ENCODE measurements around the gene GRM3.
A peak's percentile ranks its signal among the peaks of the same experiment; 100 is the strongest.

Gene GRM3

DNA sequence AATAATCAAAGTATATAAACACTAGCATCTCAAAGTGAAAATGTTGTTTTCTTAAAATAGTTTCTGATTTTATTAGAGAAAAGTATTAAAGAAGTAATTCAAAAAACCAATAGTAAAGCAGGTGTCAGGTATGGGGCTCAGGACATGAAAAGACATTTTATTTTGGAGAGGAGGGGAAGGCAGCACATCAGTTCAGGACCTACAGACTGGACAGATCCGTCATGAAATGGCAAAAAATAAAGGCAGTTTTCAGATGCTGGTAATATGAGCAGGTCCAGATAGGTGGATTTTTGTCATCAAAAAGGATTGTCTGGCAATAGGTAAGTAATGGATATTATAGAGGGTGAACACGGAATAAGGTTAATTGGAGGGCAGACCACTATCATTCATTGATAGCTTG is 49.0 kb downstream of the GRM3 start:
- no peak for DNase-seq (ENCODE audit: low spot score)

DNA sequence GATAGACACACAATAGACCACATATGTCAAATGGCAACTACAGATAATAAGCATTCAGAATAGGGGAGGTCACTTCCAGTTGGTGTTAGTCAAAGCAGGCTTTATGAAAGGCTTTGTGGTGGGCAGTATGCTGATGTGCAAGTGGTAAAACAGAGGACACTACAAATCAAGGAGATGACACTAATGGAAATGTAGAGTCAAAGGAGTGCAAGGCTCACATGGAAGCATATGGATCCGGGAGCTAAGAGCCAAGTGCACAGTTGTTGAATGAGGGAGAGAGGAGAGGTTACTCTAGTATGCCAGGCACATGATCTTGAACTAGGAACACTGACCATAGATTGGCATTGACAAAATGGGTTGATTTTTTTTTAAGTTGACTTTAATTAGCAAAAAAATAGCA is 62.7 kb downstream of the GRM3 start:
- DNase-seq (ENCODE audit: low spot score) = no peak

DNA sequence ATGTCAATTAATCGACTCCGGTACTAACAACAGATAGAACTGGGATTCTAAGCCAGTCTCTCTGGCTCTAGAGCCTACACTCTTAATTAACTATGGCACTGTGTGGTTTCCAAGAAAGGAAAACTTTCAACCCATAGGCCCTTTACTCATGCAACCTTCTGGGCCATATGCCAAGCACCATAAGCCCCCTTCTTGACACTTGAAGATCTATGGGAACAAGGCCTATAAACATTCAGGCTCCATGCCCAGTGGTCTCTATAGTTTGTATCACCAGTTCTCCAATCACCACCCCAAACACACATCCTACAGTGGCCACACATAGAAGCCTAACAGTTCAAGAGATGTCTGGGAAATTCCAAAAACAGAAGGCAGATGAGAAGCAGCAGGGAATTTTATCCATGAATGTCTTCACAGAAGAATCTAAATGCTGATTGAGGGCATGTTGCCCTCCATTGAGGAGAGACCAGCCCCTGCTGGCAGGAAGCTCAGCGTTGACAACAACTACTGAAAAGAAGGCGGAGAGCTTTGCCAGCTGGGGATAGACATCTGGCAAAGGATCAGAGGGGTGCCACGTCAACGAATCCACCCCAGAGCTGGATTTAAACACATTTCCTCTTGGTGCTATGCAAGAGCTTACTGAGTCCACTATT is 64.4 kb downstream of the GRM3 start:
- peak; percentile 18 for DNase-seq (ENCODE audit: low spot score)

DNA sequence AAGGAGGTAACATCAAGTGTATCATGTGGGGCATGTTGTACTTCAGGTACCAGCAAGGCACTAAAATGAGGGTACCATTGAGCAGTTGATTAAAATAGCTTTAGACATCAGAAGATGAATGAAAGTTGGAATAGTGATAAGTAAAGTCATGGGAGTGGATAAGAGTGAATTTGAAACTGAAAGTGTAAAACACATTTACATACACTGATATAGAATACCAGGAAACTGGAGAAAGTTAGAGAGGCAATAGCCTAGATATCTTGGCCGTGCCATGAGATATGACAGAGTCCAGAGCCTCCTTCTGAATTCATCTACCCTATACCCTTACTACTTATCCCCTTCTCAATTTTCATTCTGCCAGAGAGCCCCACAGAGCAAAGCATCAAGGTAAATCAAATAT is 76.6 kb downstream of the GRM3 start:
- DNase-seq (ENCODE audit: low spot score) = no peak

DNA sequence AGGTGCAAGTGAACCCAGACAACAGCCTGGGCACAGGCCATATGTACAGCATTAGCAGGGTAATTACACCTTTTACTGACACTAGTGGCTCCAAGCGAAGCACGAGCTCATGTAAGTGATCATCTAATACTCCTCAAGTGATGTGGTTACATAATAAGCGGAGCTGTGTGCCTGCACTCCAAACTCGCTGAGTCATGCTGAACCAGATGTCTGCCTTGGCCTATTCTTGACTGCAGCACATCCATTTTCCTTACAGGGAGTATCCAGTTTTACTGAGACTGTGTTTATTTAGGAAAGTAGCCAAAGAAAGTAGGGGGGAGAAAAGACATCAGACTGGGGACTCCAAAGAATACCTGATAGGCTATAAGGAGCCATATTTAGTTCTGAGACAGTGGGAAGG is 90.1 kb downstream of the GRM3 start:
- DNase-seq (ENCODE audit: low spot score) = no peak

DNA sequence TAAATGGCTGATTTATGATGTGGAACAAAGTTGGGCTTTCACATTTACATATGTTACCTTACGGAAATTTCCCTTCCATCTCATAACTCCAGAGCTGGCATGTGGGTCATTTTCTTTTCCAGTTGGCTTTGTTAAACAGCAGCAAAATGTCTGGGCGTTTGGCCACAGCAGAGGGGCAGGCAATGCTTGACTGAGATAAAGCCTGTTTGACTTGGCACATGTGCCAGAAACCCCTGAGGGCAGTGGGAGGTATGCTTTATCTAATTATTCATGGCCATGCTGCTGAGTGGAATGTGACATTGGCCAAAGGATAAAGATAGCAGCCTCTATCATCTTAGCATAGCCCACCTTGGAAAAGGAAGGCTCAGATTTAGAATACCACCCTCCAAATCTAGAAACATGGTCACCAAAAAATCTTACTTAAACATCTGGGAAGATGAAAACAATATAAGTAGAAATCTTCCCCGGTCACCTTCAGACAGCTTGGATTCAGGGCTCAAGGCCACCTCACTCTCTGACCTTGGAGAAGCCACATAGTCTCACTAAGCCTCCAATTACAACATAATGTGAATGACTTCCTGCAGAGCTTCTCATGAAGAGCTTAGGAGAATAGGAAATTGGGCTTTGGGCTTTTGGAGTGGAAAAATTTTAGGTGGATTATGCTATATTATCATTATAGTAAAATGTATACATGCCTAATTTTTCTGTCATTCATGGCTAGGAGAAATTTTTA is 101.5 kb downstream of the GRM3 start:
- DNase-seq (ENCODE audit: low spot score) = no peak

DNA sequence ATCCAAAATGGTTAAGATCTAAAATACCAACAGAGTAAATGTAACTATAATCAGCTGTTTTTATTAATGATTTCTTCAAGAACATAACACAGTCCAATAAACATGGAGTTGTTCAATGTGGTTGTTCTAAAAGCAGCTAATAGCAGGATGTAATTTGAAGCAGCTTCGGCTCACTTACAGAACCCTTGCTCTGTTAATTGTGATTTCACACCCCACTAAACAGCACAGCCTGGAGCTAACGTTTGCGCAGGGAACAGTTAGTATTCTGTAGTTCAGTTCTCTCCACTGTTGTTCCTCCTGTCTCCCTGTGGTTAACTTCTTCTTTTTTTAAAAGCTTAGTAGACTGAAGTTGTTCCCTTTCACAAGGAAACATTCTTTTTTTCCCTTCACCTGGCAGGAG is 104.0 kb downstream of the GRM3 start:
- peak; percentile 15 for DNase-seq (ENCODE audit: low spot score)

DNA sequence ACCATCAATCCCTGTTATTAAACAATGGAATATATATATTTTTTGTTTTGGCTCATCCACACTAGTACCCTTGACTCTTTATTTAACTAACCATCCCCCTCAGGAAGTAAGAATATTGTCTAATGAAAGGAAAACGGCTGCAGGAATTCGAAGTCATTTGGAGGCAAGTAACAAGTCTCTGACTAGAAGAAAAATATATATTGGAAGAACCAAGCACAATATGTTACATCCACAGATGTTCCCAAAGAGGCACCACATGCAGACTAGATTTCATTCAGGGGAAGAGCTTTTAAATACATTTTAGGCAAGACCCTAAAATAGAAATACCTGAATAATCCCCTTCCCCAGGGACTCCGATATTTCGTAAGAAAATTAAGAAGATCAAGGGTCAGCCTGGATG is 104.5 kb downstream of the GRM3 start:
- no peak for DNase-seq (ENCODE audit: low spot score)

DNA sequence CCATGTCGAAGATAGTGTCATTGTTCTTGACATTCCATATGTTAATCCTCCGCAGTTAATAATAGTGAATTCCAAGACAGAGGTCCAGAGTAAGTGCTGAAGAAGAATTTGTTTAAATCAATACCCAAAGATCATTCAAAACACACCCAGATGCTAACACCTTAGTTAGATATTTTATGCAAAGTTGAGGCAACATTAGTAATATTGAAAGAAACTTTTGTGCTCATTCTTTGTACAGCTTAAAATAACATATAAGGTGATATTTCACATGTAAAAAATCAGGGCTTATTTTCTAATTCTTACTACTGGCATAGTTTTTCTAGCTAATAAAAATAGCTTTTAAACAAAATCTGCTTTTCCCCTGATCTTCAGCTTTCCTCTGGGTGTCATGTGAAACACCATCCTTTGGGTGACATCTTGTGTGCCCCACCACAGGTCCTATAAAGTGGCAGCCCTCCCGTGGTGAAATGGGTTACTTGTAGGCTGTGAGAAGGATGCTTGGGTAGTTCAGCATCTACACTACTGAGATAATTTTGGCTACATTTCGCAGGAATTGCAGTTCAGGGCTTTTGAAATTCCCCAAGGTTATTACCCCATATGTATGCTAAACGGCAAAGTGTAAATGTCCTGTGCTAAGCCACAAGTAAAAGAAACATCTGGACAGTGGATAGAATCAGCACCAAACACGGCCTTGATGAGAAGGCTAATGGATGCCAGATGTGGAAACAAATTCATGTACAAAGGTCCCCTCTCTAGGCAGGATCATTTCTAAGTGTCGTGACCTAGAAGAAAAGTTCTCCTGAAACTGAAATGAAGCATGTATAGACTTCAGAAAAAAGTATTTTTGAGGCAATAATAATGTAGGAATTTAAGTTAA is 105.4 kb downstream of the GRM3 start:
- DNase-seq (ENCODE audit: low spot score) = no peak

DNA sequence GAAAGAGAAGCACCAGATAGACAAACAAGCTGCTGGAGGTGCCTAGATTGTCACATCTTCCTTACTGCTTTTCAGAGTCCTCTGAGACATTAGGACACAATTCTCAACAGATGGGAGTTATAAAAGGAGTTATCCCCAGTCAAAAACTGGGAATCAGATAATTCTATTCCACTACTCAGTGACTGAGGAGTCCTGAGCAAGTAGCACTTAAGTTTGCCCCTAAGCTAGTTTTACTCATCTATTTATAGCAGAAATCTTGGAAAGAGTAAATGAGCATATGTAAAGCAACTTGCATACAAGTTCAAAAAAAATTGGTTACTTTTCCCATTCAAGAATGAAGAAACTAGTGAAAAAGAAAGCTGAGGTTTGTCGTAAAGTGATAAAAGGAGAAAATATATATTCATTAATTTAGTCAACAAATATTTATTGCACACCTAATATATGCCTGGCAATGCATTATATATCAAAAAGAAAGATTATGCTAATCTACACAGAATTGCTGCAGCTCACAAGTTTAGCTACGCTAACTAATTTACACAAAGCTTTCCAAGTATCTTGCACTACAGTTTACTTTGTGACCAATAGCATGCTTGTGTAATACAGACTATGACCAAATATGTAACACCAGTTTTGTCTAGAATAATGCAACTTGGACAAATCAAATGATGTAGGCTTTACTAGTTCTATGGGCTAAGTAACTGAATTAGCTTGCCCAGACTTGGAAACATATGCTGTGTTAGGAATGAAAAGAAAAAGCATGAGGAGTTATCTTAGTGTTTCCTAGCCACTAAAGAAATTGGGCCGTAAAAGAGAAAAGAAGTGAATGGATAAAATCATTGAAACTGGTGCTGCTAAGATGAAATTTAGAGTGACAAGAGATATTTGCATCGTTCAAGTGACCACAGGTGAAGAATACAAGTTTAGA is 106.3 kb downstream of the GRM3 start:
- DNase-seq (ENCODE audit: low spot score) = no peak

DNA sequence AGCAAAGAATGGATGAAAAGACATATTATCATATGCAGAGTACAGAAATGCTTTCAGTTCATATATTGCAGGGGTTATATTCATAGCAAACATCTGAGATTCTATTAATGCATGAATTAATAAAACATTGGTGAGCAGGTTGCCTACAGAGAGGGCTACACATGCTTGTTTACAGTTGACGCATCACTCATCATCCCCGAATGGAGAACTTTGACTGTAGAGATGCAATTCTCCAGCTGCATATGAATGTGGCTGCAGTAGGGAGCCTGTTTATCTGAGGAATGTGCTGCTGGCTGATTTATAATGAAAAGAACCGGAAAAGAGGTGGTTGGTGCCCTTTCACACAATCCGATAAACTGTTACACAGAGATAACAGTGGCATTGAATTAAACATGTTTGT is 116.5 kb downstream of the GRM3 start:
- DNase-seq (ENCODE audit: low spot score) = no peak

DNA sequence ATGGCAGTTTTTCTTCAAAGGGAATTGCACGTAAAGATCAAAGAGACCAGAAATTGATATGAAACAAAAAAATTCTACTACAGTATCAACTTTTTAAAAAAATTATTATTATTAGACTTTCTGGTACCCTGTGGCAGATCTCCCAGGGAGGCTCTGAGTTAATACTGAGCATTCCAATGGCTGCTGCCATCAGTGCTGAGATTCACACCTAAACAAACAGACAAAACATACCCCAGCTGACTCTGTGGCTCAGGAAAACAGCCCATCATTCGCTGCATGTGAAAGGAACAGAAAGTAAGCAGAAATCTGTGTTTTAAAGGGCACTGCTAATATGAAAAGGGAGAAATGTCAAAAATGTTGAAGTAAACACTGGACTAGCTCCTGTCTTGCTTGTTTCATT is 118.4 kb downstream of the GRM3 start:
- no peak for DNase-seq (ENCODE audit: low spot score)

DNA sequence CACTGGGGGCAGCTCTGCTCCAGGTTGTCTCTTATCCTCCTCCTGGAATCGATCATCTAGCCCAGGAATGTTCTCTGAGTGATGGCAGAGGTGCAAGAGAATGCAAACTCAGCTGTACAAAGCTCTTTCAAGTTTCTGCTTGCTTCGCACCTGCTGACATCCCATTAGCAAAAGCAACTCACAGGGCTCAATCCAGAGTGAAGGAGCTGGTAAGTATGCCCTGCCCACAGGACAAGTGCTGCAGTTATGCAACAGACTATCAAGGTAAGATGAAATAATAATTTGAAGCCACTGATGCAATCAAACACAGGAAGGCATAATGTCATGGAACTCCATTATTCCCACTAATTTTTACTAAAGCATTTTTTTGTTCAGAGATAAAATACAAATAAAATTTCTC is 122.2 kb downstream of the GRM3 start:
- no peak for DNase-seq (ENCODE audit: low spot score)

DNA sequence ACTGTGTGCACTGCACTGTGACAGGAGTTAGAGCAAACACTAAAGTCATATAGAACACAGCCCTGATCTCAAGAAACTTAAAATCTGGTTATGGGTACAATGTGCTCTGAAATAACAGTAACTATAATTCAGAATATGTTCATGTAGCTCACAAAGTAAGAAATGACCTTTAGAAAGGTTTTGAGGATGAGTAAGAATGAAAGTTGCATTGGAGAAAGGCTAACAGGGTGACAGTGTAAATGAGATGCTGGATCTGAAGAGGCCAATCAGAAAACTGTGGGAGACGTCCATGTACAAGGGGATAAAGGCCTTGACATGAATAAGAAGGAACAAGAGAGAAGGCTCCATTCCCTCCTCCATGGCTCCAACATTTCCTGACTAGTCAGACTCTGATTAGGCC is 124.7 kb downstream of the GRM3 start:
- no peak for DNase-seq (ENCODE audit: low spot score)

DNA sequence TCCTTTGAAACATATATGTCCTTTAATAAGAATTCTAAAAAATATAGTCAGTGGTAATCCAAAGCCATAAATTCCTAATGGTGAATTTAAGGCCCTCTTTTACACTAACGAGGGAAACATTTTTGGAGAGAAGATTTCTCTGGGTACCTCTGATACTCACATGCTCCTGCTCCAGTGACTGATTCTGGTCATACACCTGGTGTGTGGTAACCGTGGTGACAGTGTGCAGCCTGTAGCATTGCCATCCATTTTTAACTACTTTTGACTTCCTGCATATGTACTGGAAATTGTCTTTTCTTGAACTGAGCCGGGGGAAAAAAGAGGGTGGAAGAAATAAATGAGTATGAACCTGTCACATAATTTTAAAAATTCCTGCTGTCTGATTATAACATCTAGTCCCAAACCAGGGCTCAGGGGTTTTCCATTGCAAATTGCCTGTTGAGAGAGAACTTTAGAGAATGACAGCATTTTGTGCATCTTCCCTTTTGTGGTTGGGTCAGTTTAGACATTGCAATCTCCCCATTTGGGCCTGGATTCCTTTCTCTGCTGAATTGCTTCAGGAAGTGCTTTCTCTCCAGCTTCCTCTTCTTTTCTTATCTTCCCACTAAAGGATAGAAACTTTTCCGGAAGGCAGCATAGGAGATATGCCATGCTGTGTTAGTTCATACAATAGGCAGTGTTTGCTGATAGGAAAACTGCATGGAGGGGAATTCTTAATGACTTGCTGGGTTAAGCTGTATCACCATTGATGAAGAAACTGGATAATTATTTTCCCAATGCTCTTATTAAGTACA is 125.5 kb downstream of the GRM3 start:
- DNase-seq (ENCODE audit: low spot score) = no peak

DNA sequence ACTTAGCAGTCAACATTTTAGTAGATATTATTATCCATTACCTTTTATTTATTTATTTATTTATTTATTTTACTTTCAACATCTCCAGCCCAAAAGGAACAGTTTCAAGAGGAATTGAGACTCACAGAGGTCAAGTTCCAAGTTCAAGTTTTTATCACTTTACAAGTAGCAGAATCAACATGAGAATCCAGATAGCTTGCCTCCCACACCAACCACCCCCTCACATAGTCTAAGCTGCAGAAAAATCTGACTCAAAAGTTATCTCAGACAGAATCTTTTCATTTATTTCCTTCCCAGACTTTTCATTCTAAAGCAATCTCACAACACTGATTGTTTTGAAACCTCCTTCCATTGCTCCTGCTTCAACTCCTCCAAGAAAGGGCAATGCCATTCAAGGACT is 129.6 kb downstream of the GRM3 start:
- DNase-seq (ENCODE audit: low spot score) = no peak

DNA sequence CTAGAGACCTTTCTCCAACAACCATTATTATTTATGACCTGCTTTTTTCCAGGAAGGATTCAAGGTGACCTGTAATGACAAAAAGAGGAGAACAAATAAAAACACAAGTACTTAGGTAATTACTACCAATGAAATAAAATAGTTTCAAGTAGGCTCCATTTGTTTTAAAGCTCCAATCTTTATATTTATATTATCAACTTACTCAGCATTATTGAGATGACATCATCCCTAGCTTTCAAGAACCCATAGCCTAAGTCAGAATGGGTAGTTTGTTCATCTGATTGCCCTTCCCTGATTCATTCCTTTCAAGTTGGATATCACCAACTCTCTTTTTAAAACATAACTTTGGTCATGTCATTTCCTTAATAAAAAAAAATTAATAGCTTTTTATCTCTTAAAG is 131.5 kb downstream of the GRM3 start:
- DNase-seq (ENCODE audit: low spot score) = no peak

DNA sequence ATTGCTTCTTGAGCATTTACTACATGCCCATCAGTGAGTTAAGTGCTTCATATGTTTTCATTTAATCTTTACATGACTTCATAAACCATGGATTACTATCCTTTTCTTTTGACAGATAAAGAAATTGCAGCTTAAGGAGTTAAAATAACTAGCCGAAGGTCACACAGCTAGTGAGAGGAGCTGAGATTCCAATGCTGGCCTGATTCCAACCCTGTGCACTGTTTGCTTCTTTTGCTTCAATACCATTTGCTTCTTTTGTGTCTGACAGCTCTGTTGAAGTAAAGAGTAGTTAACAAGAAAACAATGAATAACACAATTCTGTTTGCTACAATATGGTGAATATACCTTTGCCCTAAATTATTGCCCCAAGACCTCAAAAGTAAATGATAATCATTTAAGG is 132.4 kb downstream of the GRM3 start:
- no peak for DNase-seq (ENCODE audit: low spot score)

DNA sequence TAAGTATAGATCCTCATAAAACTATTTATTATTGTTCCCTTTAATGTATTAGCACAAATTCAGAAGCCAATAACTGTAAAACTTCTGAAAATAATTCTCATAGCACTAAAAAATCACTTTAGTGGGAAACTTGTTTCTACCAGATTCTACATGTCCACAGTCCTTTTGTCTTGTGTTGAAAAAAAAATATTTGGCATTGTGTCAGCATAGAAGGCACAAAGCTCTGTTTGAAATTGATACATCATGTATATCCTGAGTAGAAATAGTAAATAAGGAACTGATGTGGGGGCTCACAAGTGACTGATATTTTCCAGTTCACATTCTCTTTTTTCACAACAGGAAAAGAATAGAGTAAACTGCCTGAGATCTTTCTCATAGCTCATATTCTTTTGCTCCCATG is 134.6 kb downstream of the GRM3 start:
- DNase-seq (ENCODE audit: low spot score) = no peak

DNA sequence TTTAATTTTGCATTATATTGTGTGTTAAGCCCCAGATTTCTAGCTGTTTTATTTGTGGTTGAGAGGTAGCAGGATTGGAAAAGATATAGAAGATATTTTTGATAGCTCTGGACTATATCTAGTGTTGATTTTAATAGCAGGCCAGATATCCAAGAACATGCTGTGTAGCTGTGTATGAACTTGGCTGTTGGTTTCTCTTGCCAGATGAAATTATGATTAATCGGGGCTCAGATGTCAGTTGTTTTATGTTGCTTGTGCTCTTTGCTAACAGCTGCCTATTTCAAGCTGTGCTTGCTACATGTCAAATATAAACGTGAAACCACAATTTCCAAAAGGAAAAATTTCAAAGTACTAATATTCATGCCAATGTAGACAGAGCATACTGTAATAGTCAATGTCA is 141.1 kb downstream of the GRM3 start:
- DNase-seq (ENCODE audit: low spot score) = no peak

DNA sequence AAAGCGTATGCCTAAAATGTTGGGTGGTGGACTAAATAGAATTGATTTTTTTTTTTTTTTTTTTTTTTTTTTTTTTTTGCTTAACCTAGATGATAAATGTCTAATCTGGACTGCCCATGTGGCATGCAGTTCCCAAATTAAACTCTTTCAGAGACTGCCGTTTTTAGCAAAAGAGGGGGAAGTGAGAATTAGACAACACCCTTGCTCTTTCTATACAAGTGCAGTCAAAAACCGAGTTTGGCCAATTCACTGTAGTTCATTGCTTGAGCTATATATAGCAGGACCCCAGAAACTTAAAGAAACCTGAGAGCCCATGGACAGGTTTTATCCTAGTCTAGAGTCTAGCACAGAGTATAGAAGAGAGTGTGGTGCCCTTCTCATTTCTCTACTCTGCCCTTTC is 141.9 kb downstream of the GRM3 start:
- DNase-seq (ENCODE audit: low spot score) = no peak
